GM21786 (cell line): ENCODE data around the gene CFAP251.
"Not testable (repeated sequence)": the region's sequence is repeated elsewhere in the genome, so short reads cannot be mapped to it uniquely, and the experiment has no call there.

Experiments
- ATAC-seq: cut with Tn5 transposase; IDR thresholded peaks from one replicate; pipeline ENCODE4 v1.9.1; 2021; ENCODE audit not compliant: unreplicated experiment

Gene CFAP251

DNA sequence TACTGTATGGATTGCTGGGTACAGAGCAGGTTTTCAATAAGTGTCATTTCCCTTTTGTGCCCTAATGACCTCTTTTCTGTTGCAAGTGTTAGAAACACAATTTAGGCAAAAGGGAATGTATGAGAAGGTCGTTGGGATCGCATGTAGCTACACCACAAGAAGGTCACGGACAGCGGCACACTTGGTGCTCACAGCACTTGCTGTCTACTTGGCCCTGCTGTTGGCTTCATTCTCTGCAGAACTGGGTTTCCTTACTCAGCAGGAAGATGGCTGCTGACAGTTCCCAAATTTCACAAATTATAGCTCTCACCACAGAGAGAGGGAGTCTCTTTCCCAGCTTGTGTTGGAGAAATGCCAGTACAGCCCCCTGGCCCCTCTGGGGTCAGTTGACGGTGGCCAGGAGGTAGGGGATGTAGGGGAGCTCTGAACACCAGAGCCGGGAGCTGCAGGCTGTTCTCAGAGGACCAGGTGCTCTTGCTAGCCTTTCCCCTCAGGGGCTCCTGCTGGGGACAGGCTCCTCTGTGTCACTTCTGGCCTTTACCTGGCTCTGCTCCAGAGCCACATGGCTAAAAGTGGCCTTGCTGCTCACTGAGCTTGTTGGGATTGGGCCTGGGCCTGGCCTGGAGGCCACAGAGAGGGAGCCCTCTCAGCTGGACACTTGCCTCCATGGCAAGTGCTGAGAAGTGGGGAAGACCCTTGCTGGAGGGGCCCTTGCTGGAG, 52.3 kb downstream of the CFAP251 start:
- ATAC-seq = no peak

DNA sequence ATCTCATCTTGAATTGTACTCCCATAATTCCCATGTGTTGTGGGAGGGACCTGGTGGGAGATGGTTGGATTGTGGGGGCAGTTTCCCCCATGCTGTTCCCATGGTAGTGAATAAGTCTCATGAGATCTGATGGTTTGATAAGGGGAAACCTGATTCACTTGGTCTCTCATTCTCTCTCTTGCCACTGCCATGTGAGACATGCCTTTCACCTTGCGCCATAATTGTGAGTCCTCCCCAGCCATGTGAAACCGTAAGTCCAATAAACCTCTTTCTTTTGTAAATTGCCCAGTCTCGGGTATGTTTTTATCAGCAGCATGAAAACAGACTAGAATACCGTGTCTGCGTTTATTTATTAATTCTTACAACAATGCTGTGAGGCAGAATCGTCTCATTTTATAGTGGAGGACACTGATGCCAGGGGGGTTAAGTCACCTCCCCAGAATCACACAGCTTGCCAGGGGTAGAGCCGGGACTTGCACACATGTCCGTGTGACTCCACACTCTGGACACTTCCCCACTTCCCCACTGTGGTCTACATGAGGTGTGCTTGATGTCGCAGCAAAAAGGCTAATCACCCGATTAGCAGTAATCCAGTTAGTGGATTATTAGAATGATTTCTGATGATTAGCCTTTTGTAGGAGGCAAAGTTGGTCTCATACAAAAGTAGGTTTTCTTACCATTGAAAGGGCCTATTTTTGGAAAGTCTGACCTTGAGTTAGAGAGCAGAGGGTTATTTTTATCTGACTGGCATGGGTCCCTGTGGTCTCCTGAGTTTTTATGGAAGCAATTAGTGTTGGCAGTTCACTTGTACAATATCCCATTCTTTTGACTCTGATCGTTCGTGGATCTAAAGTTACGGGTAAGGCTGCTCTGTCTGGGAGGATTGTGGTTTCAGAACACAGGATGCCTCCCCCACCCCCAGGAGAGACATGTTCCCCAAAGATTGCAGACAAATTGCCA, 55.9 kb downstream of the CFAP251 start:
- no peak for ATAC-seq

GRCh38 chr12:121975021-121975420, 56.6 kb downstream of the CFAP251 start:
- no peak for ATAC-seq

DNA sequence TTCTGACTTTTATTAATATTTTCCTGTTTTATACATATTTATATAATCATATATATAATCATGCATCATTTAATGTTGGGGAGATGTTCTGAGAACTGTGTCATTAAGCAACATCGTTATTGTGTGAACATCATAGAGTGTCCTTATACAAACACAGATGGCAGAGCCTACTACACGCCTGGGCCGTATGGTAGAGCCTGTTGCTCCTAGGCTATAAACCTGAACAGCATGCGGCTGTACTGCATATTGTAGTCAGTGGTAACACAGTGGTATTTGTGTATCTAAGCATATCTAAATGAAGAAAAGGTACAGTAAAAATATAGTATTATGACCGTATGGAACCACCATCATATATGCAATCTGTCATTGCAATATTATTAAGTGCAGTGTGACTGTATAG, 58.6 kb downstream of the CFAP251 start:
- no peak for ATAC-seq

DNA sequence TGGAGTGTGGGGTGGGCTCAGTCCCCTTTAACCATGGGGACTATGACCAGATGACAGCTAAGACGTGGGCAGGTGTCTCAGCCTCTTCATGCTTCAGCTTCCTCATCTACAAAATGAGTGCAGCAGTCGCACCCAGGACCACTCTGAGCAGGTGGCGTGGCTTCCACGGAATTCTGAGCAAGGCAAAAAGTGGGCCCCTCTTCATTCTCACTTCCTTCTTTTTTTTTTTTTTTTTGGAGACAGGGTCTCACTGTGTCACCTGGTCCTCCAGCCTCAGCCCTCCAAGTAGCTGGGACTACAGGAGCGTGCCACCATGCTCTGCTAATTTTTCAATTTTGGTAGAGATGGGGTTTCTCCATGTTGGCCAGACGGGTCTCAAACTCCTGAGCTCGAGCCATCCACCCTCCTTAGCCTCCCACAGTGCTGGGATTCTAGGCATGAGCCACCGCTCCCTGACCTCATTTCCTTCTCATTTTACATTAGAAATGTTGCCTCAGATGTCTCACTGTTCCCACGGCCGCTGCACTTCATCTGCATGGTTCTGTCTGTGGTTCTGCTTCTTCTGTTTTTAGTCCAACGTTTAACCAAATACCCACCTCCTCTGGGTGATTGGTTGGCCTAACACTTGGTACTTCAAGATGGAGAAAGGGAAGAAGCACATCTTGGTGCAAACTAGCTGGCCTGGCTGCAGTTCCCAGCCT, 61.9 kb downstream of the CFAP251 start:
- no peak for ATAC-seq

DNA sequence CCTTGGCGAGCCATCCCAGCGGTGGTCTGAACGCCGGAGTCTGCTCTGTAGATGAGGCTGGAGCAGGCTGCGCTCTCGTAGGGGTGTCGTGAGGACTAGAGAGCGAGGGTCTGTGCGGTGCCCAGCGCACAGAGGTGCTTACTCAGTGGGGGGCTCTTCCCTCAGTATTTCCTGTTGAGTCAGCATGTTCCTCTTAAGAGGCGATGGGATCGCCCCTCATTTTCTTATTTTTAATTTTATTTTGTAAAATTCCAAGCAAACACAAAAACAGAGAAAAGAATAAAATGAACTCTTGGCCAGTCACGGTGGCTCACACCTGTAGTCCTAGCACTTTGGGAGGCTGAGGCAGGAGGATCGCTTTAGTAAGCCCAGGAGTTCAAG, 62.5 kb downstream of the CFAP251 start:
- no peak for ATAC-seq

- no peak for ATAC-seq
These were observed 63.1 kb downstream of the CFAP251 start for GRCh38 chr12:121981456-121981855.

DNA sequence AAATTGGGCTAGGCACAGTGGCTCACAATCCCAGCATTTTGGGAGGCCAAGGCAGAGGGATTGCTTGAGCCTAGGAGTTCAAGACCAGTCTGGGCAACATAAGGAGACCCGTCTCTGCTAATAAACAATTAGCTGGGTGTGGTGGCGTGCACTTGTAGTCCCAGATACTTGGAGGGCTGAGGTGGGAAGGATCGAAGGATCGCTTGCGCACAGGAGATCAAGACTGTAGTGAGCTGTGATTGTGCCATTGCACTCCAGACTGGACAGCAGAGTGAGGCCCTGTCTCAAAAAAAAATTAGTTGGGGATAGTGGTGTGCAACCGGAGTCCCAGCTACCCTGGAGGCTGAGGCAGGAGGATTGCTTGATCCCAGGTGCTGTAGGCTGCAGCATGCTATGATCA, 64.6 kb downstream of the CFAP251 start:
- no peak for ATAC-seq

DNA sequence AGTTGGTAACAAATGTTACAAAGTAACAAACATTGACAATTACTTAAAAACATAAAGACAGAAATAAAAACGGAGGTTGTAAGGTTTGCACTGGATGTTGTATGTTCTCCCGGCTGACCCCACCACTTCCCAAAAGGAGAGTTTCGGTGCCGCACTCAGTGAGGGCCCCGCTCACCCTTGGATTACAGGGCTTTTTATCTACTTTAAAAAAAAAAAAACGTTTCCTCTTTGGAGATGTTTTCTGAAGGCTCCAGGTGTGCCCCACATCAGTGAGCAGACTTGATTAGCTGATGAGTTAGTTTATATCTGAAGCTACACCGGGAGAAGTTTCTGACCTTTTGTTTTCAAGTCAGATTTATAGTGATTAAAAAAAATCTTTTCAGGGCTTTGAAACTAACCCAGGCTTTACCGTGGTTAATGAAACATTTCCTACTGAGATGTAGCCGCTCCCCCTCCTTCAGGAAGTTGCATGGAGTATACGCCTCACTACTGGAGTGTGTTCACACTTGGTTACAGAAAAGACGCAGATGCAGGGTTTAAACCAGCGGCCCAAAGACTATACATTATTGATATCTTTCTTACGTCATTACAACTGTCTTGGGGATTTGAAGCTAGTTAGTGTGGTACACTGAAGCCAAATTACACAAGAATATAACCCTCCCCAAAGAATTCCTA, 65.3 kb downstream of the CFAP251 start:
- no peak for ATAC-seq

- ATAC-seq = no peak
These were observed 68.3 kb downstream of the CFAP251 start for GRCh38 chr12:121986489-121987245.

DNA sequence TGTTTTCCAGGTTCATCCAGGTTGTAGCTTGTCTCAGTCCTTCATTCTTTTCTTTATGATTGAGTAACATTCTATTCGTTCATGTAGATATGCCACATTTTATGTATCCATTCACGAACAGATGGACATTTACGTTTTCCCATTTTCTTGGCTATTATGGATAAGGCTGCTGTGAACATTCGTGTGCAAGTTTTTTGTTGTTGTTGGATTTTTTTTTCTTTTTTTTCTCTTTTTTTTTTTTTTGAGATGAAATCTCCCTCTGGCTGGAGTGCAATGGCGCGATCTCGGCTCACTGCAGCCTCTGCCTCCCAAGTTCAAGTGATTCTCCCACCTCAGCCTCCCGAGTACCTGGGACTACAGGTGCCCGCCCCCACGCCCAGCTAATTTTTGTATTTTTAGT, 70.1 kb downstream of the CFAP251 start:
- ATAC-seq = not testable (repeated sequence)

- ATAC-seq = no peak
These were observed 71.1 kb downstream of the CFAP251 start for GRCh38 chr12:121989276-121990113.

- no peak for ATAC-seq
These were observed 71.8 kb downstream of the CFAP251 start for GRCh38 chr12:121990114-121990647.

DNA sequence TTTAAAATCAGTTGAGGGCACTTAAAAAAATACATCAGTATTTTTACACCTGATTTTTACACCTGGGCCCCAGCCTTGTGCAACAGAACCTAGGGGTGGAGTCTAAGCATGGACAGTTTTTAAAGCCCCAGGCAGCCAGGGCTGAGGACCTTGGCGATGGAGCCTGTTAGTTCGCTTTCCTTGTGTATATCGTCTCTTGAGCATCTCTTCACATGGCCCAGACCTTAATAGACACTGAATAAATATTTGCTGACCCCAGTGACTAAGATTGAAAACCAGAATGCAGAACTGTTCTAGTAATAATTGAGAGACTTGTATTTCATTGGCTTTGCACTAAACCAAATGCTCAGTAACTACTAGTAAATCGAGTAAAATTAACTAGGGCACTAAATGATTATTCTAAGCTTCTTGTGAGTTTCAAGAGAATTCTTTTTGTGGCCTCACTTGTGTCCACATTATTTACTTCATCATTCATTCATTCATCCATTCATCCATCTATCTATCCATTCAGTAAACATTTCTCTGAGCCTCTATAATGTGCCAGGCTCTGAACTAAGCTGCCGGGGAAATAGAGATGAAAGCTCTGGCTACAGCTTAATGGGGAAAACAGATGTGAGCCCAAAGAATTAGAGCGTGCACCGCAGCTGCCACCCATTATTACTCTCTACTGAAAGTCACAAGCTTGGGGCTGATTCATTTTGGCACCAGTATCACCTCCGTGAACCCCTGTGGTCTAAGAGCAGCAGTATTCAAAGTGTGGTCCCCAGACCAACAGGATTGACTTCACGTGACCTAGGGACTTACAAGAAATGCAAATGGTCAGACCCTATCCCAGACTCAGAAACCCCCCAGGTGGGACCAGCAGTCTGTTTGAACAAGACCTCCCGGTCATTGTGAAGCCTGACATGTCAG, 72.6 kb downstream of the CFAP251 start:
- peak; percentile 77 for ATAC-seq

GRCh38 chr12:121992059-121992879, 73.9 kb downstream of the CFAP251 start:
- ATAC-seq = peak; percentile 80

DNA sequence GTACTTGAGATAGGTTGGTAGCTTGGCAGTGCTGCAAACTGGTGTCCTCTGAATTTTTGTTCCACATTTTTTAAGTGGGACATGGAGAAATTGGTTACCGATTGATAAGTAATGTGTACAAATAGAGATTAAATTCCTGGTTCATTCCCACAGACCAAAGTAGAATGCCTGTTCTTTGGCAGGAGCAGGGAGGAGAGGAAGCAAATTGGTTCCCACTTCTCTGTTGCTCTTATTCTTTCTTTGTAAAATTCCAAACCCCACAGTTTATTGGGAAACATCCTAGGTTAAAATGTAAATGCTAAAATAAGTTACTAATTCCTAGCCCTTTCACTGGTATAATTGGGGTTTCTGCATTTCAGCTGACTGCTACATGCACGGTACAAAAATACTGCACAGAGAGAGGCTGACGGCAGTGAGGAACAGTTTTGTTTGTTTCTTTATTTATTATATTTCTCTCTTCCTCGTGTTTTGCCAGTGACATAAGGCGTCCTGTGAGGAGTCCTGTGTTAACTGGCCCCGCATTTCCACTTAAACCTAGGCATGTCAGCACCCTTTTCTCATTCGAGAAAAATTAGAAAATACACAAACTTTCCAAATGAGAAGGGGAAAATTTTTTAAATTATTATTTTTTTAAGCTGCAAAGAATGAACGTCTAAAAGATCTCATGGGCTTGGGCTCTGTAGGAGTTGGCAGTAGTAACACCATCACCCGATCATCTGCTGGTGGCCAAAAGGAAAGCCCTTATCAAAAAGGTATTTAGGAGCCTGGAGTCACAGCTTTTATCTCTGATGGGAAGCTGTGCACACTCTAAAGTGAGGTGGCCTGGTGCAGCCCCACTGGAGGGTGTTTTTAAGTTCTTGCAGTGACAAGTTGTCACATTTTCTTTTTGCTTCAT, 77.9 kb downstream of the CFAP251 start:
- no peak for ATAC-seq
